Activated CD4-positive, CD25-positive, alpha-beta regulatory T cell treated with anti-CD3 and anti-CD28 coated beads, Interleukin-2, amount 50 U/mL, for 72 hours (primary cell): ENCODE data around the gene LHFPL2.

ENCODE experiments used
- DNase-seq: peaks from one replicate; pipeline ENCODE4 v3.0.0; 2021

LHFPL2 gene

DNA sequence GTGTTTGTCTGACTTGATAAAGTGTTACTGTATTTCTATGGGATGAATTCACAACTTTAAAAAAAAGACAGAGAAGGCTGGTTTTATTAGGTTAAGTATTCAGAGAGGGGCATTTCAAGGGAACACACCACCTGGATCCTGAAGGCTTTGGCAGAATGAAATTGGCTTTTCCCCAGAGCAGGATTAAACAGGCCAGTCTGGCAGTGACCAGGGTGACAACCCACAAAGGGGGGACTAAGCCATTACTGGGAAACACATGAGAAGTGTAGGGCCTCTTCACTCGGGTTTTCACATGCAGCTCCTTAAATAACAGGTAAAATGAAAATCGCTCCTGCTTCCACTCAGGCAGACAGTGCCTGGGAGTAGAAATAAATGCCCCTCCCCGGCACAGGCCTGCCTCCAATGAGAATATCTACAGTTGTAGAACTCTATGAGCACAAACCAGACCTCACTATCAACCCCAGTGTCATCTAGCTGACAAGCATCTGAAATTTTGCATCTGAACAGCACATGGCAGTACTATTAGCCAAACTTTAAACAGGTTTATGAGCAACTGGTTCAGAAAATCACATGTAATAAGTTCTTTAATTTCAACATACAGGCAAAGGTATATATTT, 85.8 kb downstream of the LHFPL2 start:
- no peak for DNase-seq

DNA sequence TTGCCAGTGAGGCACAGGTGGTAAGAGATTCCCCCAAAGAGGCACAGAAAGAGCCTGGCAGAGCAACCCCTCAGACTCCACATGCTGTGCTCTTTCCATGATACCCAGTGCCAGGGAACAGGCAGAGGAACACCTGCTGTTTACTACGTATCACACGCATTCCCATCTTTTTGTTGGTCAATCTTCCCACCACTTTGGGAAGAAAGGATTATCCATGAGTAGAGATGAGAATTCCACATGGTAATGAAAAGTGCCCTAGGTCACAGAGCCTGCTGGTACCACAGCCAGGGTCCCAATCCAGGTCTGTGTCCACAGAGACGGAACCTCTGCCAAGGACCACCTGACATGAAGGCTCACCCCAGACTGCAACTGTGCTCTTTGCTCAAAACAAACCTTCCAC, 86.6 kb downstream of the LHFPL2 start:
- no peak for DNase-seq

DNA sequence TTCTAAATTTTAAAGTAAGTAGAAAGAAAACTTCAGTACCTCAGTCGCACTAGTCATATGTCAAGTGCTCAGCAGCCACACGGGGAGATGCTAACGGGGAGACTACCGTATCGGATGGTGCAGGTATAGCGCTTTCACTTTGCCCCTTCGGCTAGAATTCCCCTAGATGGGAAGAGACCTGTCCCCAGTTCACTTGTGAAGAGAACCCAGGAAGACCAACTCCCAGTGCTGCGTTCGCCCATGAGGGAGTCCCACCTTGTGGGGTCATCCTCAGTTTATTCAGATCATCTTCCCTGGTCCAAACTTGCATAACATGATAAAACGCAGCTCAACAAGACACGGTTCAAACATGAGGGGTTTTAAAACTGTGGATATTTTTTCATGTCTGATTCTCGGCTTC, 87.3 kb downstream of the LHFPL2 start:
- DNase-seq: no peak

DNA sequence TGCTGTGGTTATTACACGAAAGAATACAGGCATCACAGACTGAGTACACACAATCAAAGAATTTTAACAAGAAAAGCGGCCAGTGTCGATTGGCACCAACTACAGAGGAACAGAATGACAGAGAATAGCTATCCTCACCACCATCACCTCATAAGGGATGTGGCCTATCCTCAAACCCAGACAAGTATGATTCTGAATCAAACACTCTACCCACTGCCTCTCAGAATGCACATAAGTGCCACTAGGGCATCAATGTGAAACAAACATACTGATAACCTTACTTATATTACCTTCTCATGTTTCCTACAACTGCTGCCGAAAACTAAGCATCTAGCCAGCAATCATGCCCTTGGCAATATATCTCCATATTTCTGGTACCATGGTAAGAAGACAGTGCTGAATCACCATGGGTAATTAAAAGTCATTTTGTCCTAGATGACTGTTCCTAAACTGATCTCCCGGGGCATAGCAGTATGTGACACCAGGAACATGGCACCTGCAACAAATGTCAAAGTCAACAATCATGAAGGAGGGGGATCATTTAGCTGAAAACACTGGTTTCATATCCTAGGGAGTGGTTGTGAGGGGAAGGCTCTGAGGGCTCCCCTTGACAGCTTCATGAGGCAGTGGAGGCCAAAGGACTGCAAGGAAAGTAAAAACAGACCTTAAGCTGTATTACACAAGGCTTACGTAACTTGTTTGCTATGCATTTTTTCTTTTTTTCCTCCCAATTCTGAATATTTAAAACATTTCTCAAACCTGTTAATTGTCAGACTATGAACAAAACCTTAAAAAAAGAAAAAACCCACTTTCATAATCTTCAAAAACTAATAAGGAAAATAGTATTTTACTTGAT, 88.3 kb downstream of the LHFPL2 start:
- no peak for DNase-seq

DNA sequence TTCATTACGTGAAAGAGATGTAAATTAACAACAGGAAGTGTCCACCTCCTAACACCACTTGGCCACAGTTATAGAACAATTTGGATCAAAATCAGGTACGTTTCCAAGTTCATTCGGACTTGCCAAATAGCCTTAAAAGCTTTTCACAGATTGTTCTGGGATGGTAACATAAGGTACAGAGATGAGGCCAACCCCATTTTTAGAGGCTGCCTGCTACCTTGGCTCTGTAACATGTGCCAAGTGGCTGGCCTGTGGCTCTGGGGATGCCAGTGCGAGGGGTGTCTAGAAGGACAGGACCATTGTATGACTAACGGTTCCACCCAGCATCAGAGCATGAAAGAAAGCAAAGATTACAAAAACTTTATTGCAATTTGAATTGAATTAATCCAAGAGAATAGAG, 91.0 kb downstream of the LHFPL2 start:
- no peak for DNase-seq

DNA sequence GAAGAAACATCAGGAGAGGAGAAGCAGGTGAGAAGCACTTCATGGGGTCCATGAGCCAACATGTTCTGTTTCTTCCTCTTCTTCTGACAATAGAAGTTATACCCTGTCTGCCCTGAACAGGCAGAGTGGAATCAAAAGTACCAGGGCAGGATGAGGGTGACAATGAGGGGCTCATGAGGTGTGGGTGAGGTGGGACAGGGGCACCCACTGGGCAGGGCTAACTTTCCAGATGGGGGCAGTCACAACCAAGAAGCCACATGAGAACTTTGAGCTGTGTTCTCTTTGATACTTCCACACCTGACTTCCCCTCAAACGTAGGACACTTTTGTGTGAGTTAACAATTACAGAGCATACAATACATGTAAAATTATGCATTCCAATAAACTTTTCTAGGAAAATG, 92.7 kb downstream of the LHFPL2 start:
- DNase-seq: no peak

DNA sequence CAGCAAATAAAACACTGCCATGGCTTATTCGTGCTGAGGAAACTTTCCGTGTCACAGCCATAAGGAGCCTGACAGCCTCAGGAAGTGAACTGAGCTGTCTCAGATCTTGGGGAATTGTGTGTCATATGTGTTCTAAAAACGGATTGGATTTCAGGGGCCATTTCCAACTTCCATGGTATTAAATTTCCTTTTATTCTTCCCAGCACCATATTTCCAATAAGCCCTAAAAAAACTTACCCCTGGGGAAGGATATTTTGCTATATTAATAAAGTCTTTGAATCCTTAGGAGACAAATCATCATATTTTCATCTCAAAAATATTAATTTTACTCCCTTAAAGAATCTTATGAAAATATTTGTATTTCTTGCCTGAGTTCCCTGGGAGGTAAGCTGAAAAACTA, 93.9 kb downstream of the LHFPL2 start:
- no peak for DNase-seq

DNA sequence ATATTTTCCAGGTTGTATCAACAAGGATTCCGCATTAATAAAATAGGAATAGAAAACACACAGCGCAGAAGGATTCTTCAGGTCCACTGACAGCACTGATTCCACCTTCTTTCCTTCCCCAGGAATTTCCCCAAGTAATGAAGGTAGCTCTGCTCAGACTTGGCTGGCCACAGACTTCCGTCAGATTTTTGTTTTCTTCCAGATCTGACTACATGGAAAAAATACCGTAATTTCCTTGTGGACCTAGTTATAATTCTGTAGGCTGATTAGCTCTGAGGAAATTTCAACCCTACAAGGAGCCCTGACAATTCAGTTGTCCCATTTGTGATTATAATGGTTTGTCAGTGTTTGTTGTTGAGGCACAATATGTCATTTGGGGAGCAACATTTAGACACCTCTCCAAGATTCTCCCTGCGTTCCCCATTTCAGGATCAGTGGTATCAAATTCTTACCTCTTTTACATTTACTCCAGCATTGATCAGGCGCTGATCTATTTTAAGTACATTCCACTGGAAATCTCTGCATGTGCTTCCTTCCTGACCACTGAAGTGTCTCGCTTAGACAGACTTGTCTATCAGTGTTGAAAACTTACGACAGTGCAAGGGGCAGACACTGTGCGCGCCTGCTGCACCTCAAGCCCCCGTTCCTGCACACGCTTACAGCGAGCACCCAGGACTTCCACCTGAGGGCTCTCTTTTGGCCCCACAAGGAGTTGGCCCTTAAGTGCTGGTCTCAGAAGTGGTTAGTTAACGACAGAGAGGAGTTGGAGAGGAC, 94.8 kb downstream of the LHFPL2 start:
- DNase-seq: no peak

DNA sequence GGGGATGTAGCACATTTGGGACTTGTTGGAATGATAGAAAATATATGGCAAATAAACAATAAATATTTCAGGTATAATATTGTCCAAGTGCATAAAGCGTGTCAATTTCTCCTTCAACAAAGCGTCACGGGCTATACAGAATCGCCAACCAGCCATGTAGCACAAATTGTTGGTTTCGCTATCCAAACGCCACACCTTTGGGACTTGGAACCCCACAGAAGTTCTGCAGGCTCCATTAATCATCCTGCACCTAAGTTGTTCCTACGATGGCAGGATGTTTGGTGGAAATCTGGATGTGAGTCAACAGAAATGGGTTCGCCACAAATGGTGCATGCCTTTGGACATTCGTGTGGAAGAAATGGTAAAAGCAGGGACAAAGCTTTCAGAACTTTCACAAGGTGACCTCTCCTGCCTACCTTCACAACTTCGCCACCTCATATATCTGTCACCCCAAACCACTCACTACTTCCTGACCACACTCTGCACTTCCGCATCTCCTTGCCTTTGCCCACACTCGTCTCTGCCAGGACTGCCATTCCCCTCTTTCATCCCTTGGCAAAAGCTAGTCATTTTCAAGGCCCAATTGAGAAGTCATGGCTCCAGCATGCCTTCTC, 95.7 kb downstream of the LHFPL2 start:
- no peak for DNase-seq

DNA sequence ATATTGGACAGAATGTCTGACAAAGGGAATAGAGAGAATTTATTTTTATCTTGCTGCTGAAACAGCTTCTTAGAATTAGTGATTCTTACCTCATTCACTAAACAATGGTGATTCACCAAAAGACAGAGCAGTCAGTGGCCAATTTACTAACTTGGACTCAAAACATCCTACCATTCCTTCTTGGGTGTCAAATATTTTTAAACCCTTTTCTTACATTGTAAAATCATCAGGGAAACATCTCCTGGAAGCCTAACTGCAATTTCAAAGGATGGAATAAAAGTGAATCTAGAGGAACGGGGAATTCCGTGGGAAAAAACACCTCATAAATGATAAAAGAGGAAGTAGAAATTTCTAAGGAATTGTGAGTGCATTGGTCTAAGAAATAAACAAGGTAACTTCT, 97.7 kb downstream of the LHFPL2 start:
- DNase-seq: no peak

DNA sequence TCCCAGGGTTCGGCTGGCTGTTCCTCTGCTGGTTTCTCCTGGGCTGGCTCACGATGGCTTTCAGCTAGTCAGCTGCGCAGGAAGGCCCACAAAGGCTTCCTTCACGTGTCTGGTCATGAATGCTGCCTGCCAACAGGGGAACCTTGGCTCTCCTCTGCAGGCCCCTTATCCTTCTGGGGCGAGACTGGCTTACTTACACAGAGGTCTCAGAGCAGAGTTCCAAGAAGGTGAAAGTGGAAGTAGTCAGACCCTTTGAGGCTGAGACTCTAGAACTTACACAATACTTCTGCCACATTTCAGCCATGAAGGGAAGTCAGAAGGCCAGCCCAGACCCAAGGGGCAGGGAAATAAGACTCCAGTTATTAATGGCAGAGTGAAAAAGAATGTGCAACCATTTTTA, 99.5 kb downstream of the LHFPL2 start:
- DNase-seq: no peak

DNA sequence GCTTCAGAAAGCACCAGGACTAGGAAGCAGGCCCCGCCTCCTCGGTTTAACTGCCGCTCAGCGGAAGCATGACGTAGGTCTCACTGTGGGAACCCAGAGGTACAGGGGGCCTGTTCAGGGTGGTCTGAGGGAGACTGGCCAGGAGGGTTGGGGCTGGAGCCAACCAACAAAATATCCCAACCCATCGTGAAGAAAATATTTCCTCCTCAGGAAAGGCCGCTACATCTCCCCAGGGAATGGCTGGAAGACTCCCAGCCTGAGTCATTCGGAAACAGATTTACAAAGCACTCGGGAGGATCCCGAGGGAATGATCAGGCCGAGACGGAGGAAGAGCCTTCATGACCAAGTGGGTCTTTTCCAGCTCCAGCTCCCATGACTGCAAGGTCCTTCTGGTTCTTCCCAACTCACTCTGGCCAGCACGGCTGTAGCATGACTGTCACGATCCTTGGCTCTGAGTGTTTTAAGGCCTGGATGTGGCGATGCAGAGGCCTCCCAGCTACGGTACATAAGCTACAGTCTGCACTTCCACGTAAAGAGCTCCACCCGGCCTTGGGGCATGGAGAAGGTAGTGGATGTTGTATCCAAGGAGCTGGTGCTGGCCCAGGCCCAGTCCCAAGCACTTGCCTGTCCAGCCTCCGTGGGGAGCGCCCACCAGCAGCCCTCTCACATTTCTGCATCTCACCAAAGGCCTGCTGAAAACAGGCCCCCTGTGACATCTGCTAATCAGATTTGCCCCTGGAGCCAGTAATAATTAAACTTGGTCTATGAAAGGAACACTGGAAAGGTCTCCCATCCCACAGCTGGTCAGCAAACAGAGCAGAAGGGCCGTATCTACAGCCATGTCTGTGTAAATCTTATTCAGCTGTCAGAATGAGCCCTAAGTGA, 100.6 kb downstream of the LHFPL2 start:
- no peak for DNase-seq

DNA sequence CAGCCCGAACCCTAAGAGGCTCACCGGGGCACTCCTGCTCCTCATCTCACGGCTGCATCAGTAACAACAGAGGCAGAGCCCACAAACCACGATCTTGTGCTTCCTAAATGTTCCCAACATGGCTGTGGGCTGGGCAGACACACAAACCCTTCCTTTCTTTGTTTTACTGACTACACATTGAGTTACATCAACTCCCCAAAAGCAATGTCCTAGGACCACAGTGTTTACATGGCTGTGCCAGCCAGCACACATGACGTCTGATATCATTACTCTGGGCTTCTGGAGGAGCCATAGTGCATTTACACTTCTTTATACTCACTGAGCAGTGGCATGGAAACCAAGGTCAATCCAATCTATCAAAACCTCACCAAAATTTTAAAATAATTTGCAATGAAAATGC, 101.4 kb downstream of the LHFPL2 start:
- DNase-seq: no peak

DNA sequence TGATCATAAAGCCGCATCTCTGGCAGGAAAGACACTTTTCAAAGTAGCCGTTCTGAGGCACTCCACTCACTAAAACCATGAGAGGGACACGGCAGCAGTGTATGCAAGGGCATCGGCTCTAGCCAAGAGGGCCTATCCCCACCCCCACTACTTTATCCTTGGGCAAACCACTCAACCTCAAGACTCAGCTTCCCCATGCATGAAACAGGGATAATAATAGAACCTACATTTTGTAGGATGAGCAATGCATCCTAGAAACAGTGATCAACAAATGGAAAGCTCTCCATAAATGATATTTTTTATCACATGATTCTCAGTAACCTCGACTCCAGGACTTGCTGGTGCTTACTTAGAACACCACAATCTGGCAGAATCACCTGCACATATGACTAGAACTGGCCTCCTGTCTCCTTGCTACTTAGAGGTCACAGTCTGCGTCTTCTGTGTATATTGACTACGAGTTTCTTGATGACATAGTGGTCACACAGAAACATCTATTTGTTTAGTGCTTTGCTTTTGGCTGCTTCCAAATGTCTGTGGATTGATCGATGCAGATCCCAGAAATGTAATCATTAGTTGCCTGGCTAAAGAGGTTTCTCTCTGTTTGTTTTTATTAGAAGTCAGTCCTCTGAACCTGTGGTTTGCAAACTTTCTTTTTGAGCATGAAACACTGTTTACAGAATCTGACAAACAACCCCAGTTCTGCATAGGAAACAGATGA, 102.1 kb downstream of the LHFPL2 start:
- no peak for DNase-seq

DNA sequence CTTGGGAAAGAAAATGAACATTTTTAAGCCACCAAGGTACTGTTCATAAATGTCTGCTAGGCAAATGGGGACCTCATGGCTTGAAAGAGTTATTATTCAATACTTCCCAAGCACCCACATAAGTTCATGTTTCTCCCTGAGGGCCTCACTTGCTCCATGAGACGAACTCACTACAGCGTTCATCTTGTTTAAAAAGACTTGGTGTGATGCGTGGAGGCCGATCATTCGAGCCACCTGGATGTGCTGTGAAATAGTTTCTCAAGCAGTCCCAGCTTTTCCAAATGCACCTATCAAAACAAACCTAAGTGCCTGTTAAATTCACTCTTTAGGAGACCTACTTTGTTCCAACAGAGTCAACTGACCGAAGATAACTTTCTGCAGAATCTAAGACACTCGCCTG, 103.2 kb downstream of the LHFPL2 start:
- no peak for DNase-seq

DNA sequence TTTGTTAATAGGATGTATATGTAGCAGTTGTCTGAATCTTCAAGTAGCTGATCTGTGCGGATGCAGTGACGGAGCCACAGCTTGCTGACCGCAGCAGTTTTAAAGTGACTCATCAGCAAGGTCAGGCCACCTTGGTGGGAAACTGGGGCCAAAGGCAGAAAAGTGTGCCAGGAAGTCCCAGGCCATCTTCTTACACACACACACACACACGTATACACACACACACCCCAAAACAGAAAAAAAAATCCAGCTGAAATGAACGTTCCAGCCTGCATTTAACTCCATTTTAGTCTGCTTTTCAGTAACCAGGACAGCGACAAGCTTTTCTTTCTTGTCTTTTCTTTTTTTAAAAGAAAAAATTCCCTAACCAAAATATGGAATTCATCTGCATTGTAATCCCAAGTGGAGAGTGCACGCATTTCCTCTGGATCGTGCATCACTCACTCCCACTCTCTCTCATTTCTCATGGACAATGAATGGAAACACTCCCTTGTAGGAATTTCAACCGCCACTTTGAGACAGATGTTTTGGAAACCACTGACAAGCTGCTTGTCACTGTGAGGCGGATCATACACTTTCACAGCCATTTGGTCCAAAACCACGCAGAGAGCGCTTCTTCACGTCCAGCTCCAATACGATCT, 103.9 kb downstream of the LHFPL2 start:
- no peak for DNase-seq

DNA sequence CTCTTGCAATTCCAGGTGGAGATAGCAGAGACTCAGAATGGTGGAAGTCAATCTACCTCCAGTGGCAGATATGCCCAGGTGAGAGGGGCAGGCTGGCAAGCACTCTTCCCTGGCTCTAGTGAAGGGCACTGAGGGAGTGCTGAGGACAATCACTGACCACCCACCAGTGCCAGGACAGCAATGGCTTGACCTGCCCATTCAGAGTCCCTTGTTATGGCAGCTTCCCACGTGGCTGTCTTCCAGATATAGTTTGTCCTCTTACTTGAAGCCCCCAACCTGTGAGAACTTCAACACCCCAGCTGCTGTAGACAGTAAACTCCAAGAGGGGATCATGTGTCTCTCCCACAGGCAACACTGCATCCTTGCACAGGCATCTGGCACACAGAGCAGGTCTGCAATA, 104.7 kb downstream of the LHFPL2 start:
- no peak for DNase-seq

DNA sequence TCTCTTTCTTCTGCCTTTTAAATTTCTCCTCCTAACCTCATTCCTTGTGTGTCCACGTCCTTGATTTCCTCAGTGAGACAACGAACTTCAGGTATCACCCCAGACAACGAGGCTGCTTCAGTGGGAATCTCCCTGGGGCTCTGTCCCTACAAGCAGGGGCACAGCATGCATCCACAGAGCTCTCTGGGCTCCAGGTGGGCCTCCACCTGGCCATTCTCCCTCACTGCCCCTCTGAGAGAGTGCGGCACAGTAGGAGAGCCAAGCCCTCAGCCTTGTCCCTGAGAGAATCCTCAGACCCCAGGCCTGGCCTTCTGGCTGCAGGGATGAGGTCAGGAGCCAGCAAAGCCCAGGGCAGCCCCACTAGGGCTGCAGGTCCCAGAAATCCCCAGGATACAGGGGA, 105.3 kb downstream of the LHFPL2 start:
- DNase-seq: no peak

DNA sequence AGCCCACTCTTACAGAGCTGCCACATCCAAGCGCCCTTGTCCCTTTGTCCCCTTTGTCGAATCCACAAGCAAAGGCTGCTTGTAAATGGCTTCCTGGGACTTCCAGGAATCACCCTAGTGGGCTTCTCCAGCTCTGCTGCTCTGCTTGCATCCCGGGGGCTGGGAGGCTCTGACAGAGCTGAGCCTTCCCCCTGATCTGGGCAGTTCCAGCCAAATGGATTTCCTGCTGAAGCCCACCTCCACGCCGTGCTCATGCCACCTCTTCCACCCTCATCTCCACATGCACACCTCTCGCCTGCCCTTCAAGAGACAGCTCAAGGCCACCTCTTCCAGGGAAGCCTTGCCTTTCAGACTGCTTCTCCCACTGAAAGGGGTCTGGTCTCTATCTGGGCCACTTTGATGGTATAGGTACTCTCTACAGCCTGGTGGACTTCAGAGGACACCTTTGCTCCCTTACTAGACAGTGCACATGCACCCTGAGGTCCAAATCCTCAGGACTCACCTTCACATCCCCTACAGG, 106.2 kb downstream of the LHFPL2 start:
- no peak for DNase-seq

DNA sequence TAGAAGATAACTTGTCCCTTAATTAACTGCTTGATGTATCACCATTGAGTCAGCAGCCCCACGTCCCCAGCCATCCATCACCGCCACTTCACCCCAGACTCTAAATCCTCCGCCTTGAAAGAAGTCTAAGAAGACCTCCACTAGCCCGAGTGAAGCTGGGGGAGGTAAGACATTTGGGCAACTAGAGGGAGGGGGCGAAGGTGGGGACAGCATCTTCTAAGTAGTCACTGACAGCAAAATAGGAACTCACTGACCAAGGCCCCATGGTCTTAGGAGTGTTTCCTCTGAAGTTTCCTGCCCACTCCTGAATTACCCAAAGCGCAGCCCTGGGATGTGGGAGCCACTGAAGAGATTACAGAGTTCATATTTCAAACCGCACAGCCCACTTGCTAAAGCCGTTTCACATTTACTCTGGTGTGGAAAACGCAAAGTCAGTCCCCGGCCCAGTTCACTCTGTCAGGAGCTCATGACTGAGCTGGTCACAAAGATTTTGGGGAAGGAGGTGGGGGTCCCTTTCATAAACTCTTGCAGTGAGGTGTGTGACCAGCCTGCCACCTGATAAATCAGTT, 107.4 kb downstream of the LHFPL2 start:
- DNase-seq: no peak
